Right lobe of liver (tissue), 6 donors: ENCODE data around the gene DCST2. TPM values are rescaled to one million over a fixed set of nuclear protein-coding genes. Genes with fewer than 3 reads are reported as not detected.

Experiments
- ATAC-seq, 4 donors: fragments of 200-7000 bp; cut with Tn5 transposase; one replicate each; pipeline ENCODE4 v1.9.1; 2020; ENCODE audit warnings: mild to moderate bottlenecking in 4 of 4, moderate library complexity in 4 of 4
- DNase-seq, 3 donors: peaks; one replicate each; pipeline ENCODE4 v3.0.0-alpha.2; 2020
- H3K27ac ChIP-seq, 3 donors: fragments of 200-600 bp; one replicate each; pipeline ENCODE4 v1.8.0; 2022
- H3K27me3 ChIP-seq, 2 donors: fragments of 200-600 bp; one replicate each; pipeline ENCODE4 v1.8.0; 2022
- H3K36me3 ChIP-seq, 4 donors: fragments of 200-600 bp; sonication (generic) in 1 of 4; one replicate each; pipeline versions ENCODE4 v1.5.1 to v1.8.0; 2017 to 2022; ENCODE audit warnings: control low read depth in 1 of 4
- H3K4me1 ChIP-seq, 4 donors: fragments of 200-600 bp; sonication (generic) in 1 of 4; one replicate each; pipeline versions ENCODE4 v1.5.1 to v1.8.0; 2017 to 2022; ENCODE audit warnings: control low read depth in 1 of 4
- H3K4me3 ChIP-seq, 3 donors: fragments of 200-600 bp; one replicate each; pipeline ENCODE4 v1.8.0; 2022
- H3K9me3 ChIP-seq, 4 donors: fragments of 200-600 bp; sonication (generic) in 1 of 4; one replicate each; pipeline versions ENCODE4 v1.5.1 to v1.8.0; 2017 to 2022; ENCODE audit warnings: control low read depth in 1 of 4
- POLR2A ChIP-seq: fragments of 450-650 bp; IDR thresholded peaks from one replicate; pipeline ENCODE4 v1.6.1; 2017; ENCODE audit warnings: antibody characterized with exemption, mild to moderate bottlenecking
- WGBS: methylation state at CpG from one replicate; pipeline ENCODE4 v1.1.6; 2018; ENCODE audit warnings: low coverage, low lambda C conversion rate; ENCODE audit not compliant: insufficient coverage; ENCODE audit errors: missing lambda C conversion rate; 5-methylcytosine and 5-hydroxymethylcytosine counted together
- intact Hi-C, 2 donors: fragments of 100-400 bp; cut with DNase I; formaldehyde crosslinking; loops; one replicate each; pipeline versions ENCODE4 v1.11.2 to v1.14.1; 2022
- total RNA-seq, 6 experiments: library from RNA; depleted of rRNA in 2 of 6; stranded (reverse); fragments of >200 nt in 2 of 6; fragmentation: NEBNext Ultra II Directional in 3 of 6; extraction: Animal tissue kit (Norgen Biotek cat#: 25700) in 3 of 6; gene quantifications; one replicate each; pipeline versions ENCODE4 v1.1.0 to v1.2.4, GENCODE V29; 2016 to 2023
- TF ChIP-seq, protein P1 (sequence below), 4 donors: fragments of 200-600 bp in 3 of 4; fragments of 450-650 bp in 1 of 4; IDR thresholded peaks; one replicate each; pipeline versions ENCODE4 v1.5.1 to v1.8.0; 2016 to 2022; ENCODE audit warnings: antibody characterized with exemption in 4 of 4, mild to moderate bottlenecking in 2 of 4
- donor health status: DM: no; HTN: yes; CAD: no.
- donor health status: DM: no; HTN: no; CAD: no.
- donor health status: DM: no; HTN: no; CAD: no.
- donor health status: DM: no; HTN: yes; CAD: no.
- donor health status: DM: no; HTN: yes; CAD: no.

Gene DCST2
- total RNA-seq, 6 experiments from 2014 or later, result 0.72 to 1.4 (median 0.81) TPM; not detected in 1

- no peaks in the 10 kb centered on the region for H3K9me3 ChIP-seq
- H3K4me3 ChIP-seq, result no peak overlapping the region
- H3K4me1 ChIP-seq, result peaks cover 0 to 27% (median 14%) of the 10 kb centered on the region in 4 donors
- TF ChIP-seq POLR2A, result no peak
- TF ChIP-seq, protein P1, sequence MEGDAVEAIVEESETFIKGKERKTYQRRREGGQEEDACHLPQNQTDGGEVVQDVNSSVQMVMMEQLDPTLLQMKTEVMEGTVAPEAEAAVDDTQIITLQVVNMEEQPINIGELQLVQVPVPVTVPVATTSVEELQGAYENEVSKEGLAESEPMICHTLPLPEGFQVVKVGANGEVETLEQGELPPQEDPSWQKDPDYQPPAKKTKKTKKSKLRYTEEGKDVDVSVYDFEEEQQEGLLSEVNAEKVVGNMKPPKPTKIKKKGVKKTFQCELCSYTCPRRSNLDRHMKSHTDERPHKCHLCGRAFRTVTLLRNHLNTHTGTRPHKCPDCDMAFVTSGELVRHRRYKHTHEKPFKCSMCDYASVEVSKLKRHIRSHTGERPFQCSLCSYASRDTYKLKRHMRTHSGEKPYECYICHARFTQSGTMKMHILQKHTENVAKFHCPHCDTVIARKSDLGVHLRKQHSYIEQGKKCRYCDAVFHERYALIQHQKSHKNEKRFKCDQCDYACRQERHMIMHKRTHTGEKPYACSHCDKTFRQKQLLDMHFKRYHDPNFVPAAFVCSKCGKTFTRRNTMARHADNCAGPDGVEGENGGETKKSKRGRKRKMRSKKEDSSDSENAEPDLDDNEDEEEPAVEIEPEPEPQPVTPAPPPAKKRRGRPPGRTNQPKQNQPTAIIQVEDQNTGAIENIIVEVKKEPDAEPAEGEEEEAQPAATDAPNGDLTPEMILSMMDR (IDR thresholded peaks at IDR 0.05), result no peak
- ATAC-seq (no peak), DNase-seq (no peak)
- no peak overlapping the region for H3K27ac ChIP-seq
- H3K27me3 ChIP-seq, result no peaks in the 10 kb centered on the region
- WGBS, result 44% methylated on average over 4 of the region's 5 CpGs
- intact Hi-C loops, result no loop called here
- H3K36me3 ChIP-seq, result no peaks in the 10 kb centered on the region
Measured at GRCh38 chr1:155064832-155065429, 31.4 kb upstream of the DCST2 start.

DNA sequence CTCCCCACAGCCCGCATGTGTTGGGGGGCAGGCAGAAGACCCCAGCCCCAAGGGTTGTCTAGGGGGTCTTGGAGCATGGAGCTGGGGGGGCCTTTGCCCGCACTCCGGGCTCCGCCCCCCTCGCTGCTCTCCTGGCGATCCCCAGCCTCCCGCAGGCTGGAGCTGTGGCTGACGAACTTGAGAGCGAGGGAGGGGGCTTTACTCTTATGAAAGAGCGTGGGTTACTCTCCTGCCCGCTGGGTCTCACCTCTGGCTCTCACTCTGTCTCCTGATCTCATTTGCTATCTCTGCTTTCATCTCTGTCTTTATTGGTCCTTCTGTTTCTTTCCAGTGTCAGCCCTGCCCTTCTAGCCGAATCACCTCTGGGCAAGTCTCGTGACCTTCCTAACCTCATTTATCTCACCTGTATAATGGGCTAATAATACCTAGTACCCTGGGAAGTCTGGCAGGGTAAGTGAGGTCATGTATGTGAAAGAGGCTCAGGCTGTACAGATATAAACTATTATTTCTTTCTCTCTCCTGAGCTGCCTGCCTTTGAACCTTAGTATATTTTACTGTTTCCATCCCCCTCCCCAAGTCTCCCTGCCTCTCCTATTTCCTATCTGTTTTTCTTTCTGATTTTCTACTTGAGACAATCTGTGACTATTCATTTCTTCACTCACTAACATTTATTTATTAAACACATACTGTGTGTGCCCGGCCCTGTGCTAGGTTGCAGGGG lies 30.7 kb upstream of the DCST2 start:
- TF ChIP-seq POLR2A, result no peak
- TF ChIP-seq, protein P1 (IDR thresholded peaks at IDR 0.05), result no peak
- Histone ChIP-seq H3K27ac (peak overlapping the region in 1 of 3 donors; percentile 20), H3K36me3 (no peaks in the 10 kb centered on the region), H3K27me3 (no peaks in the 10 kb centered on the region), H3K4me1 (peaks cover 0 to 27% (median 14%) of the 10 kb centered on the region in 4 donors), H3K9me3 (no peaks in the 10 kb centered on the region), H3K4me3 (peak overlapping the region; percentile 70 to 92 (median 75))
- intact Hi-C loops, result no loop called here
- WGBS, result 18% methylated on average over 5 of the region's 14 CpGs
- DNase-seq (no peak), ATAC-seq (peak in 2 of 4 donors; percentile 1 to 3)

- intact Hi-C loops, result no loop called here
Measured at GRCh38 chr1:155063550-155064110, 30.0 kb upstream of the DCST2 start, which contains the start of gene EFNA4. EFNA4 (plus strand) TSS chr1:155063740; CDS start chr1:155063824, 84 bp downstream.

GRCh38 chr1:155062702-155063411 lies 29.3 kb upstream of the DCST2 start:
- ATAC-seq, result peak; percentile 5 to 44 (median 28)
- no peak for TF ChIP-seq POLR2A
- TF ChIP-seq, protein P1 (IDR thresholded peaks at IDR 0.05), result peak; percentile 58 to 63 (median 62)
- H3K27me3 ChIP-seq, result no peaks in the 10 kb centered on the region
- intact Hi-C loops, result no loop called here
- H3K9me3 ChIP-seq, result no peaks in the 10 kb centered on the region
- DNase-seq, result no peak
- H3K36me3 ChIP-seq, result peaks cover 0 to 6% (median 0%) of the 10 kb centered on the region in 4 donors
- H3K4me1 ChIP-seq, result peaks cover 0 to 27% (median 14%) of the 10 kb centered on the region in 4 donors
- 3% methylated on average over 15 of the region's 46 CpGs for WGBS
- H3K4me3 ChIP-seq, result peak overlapping the region in 2 of 3 donors; percentile 75 to 92
- H3K27ac ChIP-seq, result no peak overlapping the region

More at GRCh38 chr1:155063550-155064110, 30.0 kb upstream of the DCST2 start, which contains the start of gene EFNA4:
- peak within 1 kb of the TSS; percentile 20 to 65 (median 53) for H3K27ac ChIP-seq
- peak; percentile 84 to 91 (median 88) for DNase-seq
- peaks cover 0 to 27% (median 14%) of the 10 kb centered on the region in 4 donors for H3K4me1 ChIP-seq
- WGBS, result 0% methylated on average over 15 of the region's 57 CpGs
- no peaks in the 10 kb centered on the region for H3K27me3 ChIP-seq
- H3K4me3 ChIP-seq, result peak within 1 kb of the TSS; percentile 70 to 92 (median 75)
- ATAC-seq, result peak; percentile 85 to 91 (median 89)
- H3K36me3 ChIP-seq, result no peaks in the 10 kb centered on the region
- peak; percentile 60 for TF ChIP-seq POLR2A
- TF ChIP-seq, protein P1 (IDR thresholded peaks at IDR 0.05), result no peak
- H3K9me3 ChIP-seq, result no peaks in the 10 kb centered on the region
